H4 (cell line): ENCODE data around the gene SYTL3. TPM values are rescaled to one million over a fixed set of nuclear protein-coding genes. Genes with fewer than 3 reads are reported as not detected.
"Not testable (repeated sequence)": the region's sequence is repeated elsewhere in the genome, so short reads cannot be mapped to it uniquely, and the experiment has no call there.

Source experiments
- DNase-seq: peaks from one replicate; pipeline ENCODE4 v3.0.0-alpha.2; 2015; ENCODE audit warnings: low spot score
- total RNA-seq: library from RNA; depleted of rRNA; stranded (reverse); fragments of >200 nt; shearing (Covaris generic); gene quantifications from 2 replicates; pipeline ENCODE4 v1.2.3, GENCODE V29; 2014; rRNA removed

SYTL3 gene, protein sequence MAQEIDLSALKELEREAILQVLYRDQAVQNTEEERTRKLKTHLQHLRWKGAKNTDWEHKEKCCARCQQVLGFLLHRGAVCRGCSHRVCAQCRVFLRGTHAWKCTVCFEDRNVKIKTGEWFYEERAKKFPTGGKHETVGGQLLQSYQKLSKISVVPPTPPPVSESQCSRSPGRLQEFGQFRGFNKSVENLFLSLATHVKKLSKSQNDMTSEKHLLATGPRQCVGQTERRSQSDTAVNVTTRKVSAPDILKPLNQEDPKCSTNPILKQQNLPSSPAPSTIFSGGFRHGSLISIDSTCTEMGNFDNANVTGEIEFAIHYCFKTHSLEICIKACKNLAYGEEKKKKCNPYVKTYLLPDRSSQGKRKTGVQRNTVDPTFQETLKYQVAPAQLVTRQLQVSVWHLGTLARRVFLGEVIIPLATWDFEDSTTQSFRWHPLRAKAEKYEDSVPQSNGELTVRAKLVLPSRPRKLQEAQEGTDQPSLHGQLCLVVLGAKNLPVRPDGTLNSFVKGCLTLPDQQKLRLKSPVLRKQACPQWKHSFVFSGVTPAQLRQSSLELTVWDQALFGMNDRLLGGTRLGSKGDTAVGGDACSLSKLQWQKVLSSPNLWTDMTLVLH
- total RNA-seq, result 1.0 TPM in 1 of 2 replicates, not detected in the other

- DNase-seq, result no peak
These were observed at the start of gene SYTL3 for GRCh38 chr6:158649289-158650143. Gene SYTL3, plus strand, starts transcription at chr6:158650054. Its CDS starts 13,215 bp downstream, at chr6:158663269.

DNA sequence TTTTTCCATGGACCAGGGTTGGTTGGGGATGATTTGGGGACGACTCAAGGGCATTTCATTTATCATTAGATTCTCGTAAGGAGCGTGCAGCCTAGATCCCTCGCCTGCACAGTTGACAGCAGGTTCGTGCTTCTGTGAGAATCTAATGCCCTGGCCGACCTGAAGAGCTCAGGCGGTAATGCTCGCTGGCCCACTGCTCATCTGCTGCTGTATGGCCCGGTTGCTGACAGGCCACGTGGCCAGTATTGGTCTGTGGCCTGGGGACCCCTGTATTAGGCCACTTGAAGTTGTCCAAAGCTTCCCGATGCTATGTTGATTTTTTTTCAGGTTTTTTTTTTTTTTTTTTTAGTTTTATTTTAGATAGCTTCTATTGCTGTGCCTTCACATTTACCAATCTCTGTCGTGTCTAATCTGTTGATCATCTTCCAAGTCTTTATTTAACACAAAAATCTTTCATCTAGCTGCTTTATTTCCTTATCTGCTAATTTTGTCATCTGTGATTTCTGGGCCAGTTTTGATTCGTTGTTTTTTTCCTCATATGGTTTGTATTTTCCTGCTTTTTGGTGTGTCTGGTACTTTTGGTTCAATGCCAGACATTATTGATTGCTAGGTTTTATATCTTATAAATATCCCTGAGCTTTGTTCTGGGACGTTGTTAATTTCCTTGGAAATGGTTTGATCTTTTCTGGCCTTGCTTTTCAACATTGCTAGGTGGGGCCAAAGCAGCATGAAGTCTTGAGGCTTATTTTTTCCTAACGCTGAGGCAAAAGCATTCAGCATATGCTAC, 46.4 kb upstream of the SYTL3 start:
- no peak for DNase-seq

- no peak for DNase-seq
These were observed 45.8 kb upstream of the SYTL3 start for GRCh38 chr6:158604048-158604406.

GRCh38 chr6:158605266-158605878, 44.5 kb upstream of the SYTL3 start:
- peak; percentile 29 for DNase-seq

GRCh38 chr6:158606011-158606410, 43.8 kb upstream of the SYTL3 start:
- not testable (repeated sequence) for DNase-seq

GRCh38 chr6:158606935-158607334, 42.9 kb upstream of the SYTL3 start:
- DNase-seq, result no peak

GRCh38 chr6:158607411-158608170, 42.3 kb upstream of the SYTL3 start:
- no peak for DNase-seq

DNA sequence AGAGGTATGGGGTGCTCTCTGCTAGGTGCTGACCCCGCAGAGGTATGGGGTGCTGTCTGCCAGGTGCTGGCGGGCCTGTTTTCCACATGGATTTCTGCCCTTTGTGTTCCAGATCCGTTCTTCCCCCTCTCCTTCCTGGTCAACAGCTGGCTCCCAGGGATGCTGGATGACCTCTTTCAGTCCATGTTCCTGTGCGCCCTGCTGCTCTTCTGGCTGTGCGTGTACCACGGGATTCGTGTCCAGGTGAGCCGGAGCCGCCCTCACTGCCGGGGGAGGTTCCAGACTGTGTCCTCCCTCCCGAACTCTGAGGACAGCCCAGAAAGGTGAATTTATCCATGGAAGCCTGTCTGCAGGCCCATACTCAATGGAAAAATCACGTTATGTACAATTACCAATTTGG, 41.6 kb upstream of the SYTL3 start:
- no peak for DNase-seq

GRCh38 chr6:158609455-158610155, 40.2 kb upstream of the SYTL3 start:
- no peak for DNase-seq

DNA sequence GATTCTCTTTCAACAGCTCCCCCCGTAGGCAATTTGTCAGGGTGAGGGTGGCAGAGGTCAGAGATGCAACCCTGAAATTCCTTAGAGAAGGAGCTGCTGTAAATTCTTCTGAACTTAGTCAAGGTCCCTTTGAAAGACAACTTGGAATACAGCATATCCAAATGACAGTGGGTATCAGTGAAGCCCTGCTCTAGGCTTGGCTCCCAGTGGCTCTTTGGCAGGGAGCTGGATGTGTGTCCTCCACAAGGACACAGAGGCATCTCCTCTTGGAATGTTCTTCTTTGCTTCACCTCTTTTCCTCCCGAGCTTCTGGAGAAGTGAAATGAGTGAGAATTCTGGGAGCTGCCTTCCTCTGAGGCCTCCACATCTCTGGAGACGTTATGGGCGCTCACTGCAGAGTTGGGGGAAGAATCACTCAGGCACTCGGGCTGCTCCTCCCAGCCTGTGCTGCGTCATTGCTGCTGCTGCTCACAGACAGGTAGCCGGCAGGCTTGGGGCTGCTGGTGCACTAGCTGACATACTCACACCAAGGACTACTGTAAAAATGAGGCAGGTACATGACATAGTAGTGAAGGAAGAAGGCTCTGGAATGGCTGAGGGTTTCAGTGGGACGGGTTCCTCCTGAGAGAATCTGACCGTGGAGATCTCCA, 39.4 kb upstream of the SYTL3 start:
- no peak for DNase-seq

DNA sequence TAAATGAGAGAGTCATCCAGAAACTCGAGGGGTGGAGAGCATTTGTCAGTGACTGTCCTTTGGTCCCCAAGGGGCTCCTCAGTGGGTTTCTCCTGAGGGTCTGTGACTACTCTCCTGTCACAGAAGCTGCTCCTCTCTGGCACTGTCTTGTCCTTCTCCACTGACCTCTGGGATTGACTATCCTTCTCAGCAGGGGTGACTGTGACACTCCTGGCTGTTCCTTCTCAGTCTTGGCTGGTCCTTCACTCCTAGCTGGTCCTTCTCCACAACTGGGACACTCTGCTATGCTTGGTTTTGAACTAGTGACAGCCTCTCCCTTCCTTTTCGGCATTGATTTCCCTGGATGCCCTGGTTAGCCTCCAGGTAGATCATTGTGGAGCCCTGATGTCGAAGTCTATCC, 38.8 kb upstream of the SYTL3 start:
- no peak for DNase-seq

- DNase-seq, result no peak
These were observed 38.1 kb upstream of the SYTL3 start for GRCh38 chr6:158611541-158612370.

DNA sequence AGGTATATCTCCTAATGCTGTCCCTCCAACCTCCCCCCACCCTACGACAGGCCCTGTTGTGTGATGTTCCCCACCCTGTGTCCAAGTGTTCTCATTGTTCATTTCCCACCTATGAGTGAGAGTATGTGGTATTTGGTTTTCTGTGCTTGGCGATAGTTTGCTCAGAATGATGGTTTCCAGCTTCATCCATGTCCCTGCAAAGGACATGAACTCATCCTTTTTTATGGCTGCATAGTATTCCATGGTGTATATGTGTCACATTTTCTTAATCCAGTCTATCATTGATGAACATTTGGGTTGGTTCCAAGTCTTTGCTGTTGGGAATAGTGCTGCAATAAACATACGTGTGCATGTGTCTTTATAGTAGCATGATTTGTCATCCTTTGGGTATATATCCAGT, 35.2 kb upstream of the SYTL3 start:
- not testable (repeated sequence) for DNase-seq

DNA sequence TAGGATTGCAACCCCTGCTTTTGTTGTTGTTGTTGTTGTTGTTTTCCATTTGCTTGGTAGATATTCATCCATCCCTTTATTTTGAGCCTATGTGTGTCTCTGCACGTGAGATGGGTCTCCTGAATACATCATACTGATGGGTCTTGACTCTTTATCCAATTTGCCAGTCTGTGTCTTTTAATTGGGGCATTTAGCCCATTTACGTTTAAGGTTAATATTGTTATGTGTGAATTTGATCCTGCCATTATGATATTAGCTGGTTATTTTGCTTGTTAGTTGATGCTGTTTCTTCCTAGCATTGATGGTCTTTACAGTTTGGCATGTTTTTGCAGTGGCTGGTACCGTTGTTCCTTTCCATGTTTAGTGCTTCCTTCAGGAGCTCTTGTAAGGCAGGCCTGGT, 31.6 kb upstream of the SYTL3 start:
- not testable (repeated sequence) for DNase-seq

GRCh38 chr6:158619922-158620801, 29.7 kb upstream of the SYTL3 start:
- DNase-seq, result no peak

DNA sequence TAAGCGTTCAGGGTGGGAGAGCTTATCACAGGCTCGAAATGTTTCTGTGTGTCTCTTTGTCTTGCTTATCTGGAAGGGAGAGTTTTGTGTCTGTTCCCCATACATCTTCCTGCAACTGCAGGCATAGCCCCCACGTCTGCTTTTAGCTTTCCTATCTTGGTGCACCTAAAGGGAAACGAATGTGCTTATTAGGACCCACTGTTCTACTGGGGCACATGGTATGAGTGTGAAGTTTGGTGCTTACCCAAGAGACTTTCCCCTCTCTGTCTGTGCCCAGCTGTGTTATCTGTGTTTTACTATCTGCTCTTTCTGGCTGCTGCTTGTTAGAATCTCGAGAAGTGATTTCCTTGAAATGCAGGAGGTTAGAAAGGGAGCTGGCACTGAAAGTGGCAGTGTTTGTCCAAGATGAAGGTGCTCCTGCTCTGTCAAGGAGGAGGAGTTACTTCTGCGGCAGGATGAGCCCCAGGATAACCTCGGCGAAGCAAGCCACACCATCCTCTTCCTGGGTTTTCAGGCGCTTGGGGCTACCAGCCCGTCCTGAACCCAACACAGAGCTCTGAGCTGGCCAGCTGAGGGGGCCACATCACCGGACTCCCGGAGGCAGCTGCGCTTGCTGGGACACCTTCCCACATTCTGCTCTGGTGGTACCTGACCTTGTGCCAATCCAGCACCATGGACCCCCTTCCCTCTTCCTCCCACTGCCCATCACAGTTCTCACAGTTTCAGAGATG, 28.7 kb upstream of the SYTL3 start:
- DNase-seq, result no peak
